H1 (cell line): ENCODE data around the gene BCKDHA. TPM values are rescaled to one million over a fixed set of nuclear protein-coding genes. Genes with fewer than 3 reads are reported as not detected.

Experiments
- CTCF ChIA-PET: fragments of 300-600 bp; sonication (Branson Sonifier 250); formaldehyde crosslinking; loops from one replicate; lab custom pipeline; 2021; ENCODE audit not compliant: partially characterized antibody; lab: Charles Lee
- POLR2A ChIA-PET: fragments of 300-600 bp; sonication (Branson Sonifier 250); formaldehyde crosslinking; loops from one replicate; lab custom pipeline; 2021; ENCODE audit warnings: inconsistent platforms; ENCODE audit not compliant: partially characterized antibody; lab: Charles Lee
- DNase-seq, 2 experiments: peaks; one replicate each; pipeline versions ENCODE4 v3.0.0 to v3.0.0-alpha.2; 2010 to 2022; ENCODE audit warnings: low spot score in 2 of 2, low read depth in 1 of 2, mixed read lengths in 1 of 2
- FAIRE-seq: peaks from 2 replicates; lab custom pipeline; 2011; peaks lifted over from hg19 to GRCh38; lab: Jason Lieb, UNC
- H2AFZ ChIP-seq: 2 replicates; pipeline ENCODE4 v1.8.1; 2012; ENCODE audit warnings: low read length, inconsistent platforms
- H2AK5ac ChIP-seq: 2 replicates; pipeline ENCODE4 v1.6.1; 2013; ENCODE audit warnings: low read depth, low read length
- H2BK120ac ChIP-seq: replicated peaks from 2 replicates; pipeline ENCODE3; 2013; ENCODE audit warnings: low read depth, low read length, inconsistent platforms
- H2BK12ac ChIP-seq: 2 replicates; pipeline ENCODE4 v1.6.1; 2013; ENCODE audit warnings: low read depth, low read length
- H2BK15ac ChIP-seq: 2 replicates; pipeline ENCODE4 v1.6.1; 2013; ENCODE audit warnings: low read length
- H2BK20ac ChIP-seq: 2 replicates; pipeline ENCODE4 v1.6.1; 2013; ENCODE audit warnings: low read length
- H2BK5ac ChIP-seq: 2 replicates; pipeline ENCODE4 v1.6.1; 2013; ENCODE audit warnings: low read depth, low read length
- H3K14ac ChIP-seq: 2 replicates; pipeline ENCODE4 v1.6.1; 2013; ENCODE audit warnings: inconsistent platforms; ENCODE audit not compliant: insufficient read length
- H3K18ac ChIP-seq: 2 replicates; pipeline ENCODE4 v1.6.1; 2013; ENCODE audit warnings: low read length; ENCODE audit errors: extremely low read depth
- H3K23ac ChIP-seq: 2 replicates; pipeline ENCODE4 v1.6.1; 2013; ENCODE audit warnings: inconsistent platforms; ENCODE audit not compliant: insufficient read length
- H3K23me2 ChIP-seq: 2 replicates; pipeline ENCODE4 v1.6.1; 2013; ENCODE audit warnings: low read depth, low read length
- H3K27ac ChIP-seq: 2 replicates; pipeline ENCODE4 v1.6.1; 2011; ENCODE audit warnings: low read depth, low read length, inconsistent platforms
- H3K27me3 ChIP-seq, 4 experiments: replicated peaks in 1 of 4; 1 replicate in 1 of 4; 2 replicates in 3 of 4; pipeline versions ENCODE4 v1.6.1 to v1.8.1; 2011 to 2013; ENCODE audit warnings: low read length in 3 of 4, mild to moderate bottlenecking in 3 of 4, inconsistent platforms in 2 of 4, mixed read lengths in 2 of 4, moderate library complexity in 1 of 4; ENCODE audit not compliant: control insufficient read depth in 3 of 4, insufficient read depth in 3 of 4; ENCODE audit errors: extremely low read depth in 1 of 4
- H3K36me3 ChIP-seq, 4 experiments: 2 replicates each; pipeline versions ENCODE4 v1.6.1 to v1.8.1; 2011 to 2013; ENCODE audit warnings: mild to moderate bottlenecking in 4 of 4, low read length in 3 of 4, moderate library complexity in 2 of 4, control low read depth in 1 of 4, inconsistent platforms in 1 of 4; ENCODE audit not compliant: insufficient read depth in 4 of 4, control insufficient read depth in 2 of 4
- H3K4ac ChIP-seq: replicated peaks from 2 replicates; pipeline ENCODE3; 2013; ENCODE audit warnings: low read length, low read depth, mixed read lengths, inconsistent platforms; ENCODE audit not compliant: insufficient read length
- H3K4me1 ChIP-seq, 4 experiments: replicated peaks in 1 of 4; 1 replicate in 1 of 4; 2 replicates in 3 of 4; pipeline versions ENCODE4 v1.6.1 to v1.8.1; 2011 to 2013; ENCODE audit warnings: low read length in 3 of 4, inconsistent platforms in 2 of 4, mixed read lengths in 1 of 4; ENCODE audit not compliant: insufficient read depth in 4 of 4, control insufficient read depth in 3 of 4
- H3K4me2 ChIP-seq, 2 experiments: 2 replicates each; pipeline versions ENCODE4 v1.6.1 to v1.8.1; 2011 to 2013; ENCODE audit warnings: low read depth in 2 of 2, low read length in 2 of 2, control low read depth in 1 of 2, inconsistent platforms in 1 of 2, mild to moderate bottlenecking in 1 of 2; ENCODE audit not compliant: insufficient read depth in 1 of 2
- H3K4me3 ChIP-seq, 4 experiments: fragments of 200-600, 300-600 bp in 1 of 4; sonication (generic), shearing (Covaris generic), sonication (Bioruptor Twin) in 1 of 4; 2 replicates each; pipeline versions ENCODE4 v1.5.1 to v1.8.1; 2011 to 2016; ENCODE audit warnings: low read length in 4 of 4, low read depth in 3 of 4, control low read depth in 2 of 4, inconsistent platforms in 2 of 4, mild to moderate bottlenecking in 2 of 4, mixed read lengths in 1 of 4, moderate library complexity in 1 of 4; ENCODE audit not compliant: insufficient read depth in 2 of 4; ENCODE audit errors: extremely low read depth in 1 of 4
- H3K56ac ChIP-seq: replicated peaks from 2 replicates; pipeline ENCODE3; 2013; ENCODE audit warnings: low read depth, mild to moderate bottlenecking, mixed read lengths, low read length, inconsistent platforms; ENCODE audit not compliant: insufficient read length
- H3K79me1 ChIP-seq: 2 replicates; pipeline ENCODE4 v1.6.1; 2013; ENCODE audit warnings: low read depth, low read length, control low read depth
- H3K79me2 ChIP-seq, 2 experiments: 2 replicates each; pipeline versions ENCODE4 v1.6.1 to v1.8.1; 2012 to 2013; ENCODE audit warnings: low read length in 2 of 2, mild to moderate bottlenecking in 2 of 2, inconsistent platforms in 1 of 2; ENCODE audit not compliant: insufficient read depth in 2 of 2, control insufficient read depth in 1 of 2
- H3K9ac ChIP-seq, 4 experiments: replicated peaks in 1 of 4; 1 replicate in 1 of 4; 2 replicates in 3 of 4; pipeline versions ENCODE4 v1.6.1 to v1.8.1; 2011 to 2013; ENCODE audit warnings: low read depth in 3 of 4, low read length in 3 of 4, control low read depth in 2 of 4, mild to moderate bottlenecking in 2 of 4, moderate library complexity in 2 of 4, inconsistent platforms in 1 of 4; ENCODE audit errors: extremely low read depth in 1 of 4
- H3K9me3 ChIP-seq, 2 experiments: 2 replicates each; pipeline versions ENCODE4 v1.6.1 to v1.8.1; 2012 to 2013; ENCODE audit warnings: mild to moderate bottlenecking in 2 of 2, moderate library complexity in 2 of 2, control low read depth in 1 of 2, inconsistent platforms in 1 of 2, low read depth in 1 of 2, low read length in 1 of 2, mixed read lengths in 1 of 2; ENCODE audit not compliant: insufficient read depth in 2 of 2
- H4K20me1 ChIP-seq, 2 experiments: replicated peaks in 1 of 2; 2 replicates each; pipeline versions ENCODE3 to v1.8.1; 2011 to 2013; ENCODE audit warnings: inconsistent platforms in 2 of 2, low read length in 2 of 2, mild to moderate bottlenecking in 1 of 2; ENCODE audit not compliant: insufficient read depth in 2 of 2, control insufficient read depth in 1 of 2
- H4K5ac ChIP-seq: 2 replicates; pipeline ENCODE4 v1.6.1; 2013; ENCODE audit warnings: low read length, low read depth, mixed read lengths, inconsistent platforms; ENCODE audit not compliant: insufficient read length
- H4K8ac ChIP-seq: 2 replicates; pipeline ENCODE4 v1.8.0; 2013; ENCODE audit warnings: mild to moderate bottlenecking, moderate library complexity, low read length, inconsistent platforms; ENCODE audit not compliant: insufficient read depth; ENCODE audit errors: extremely low read depth
- H4K91ac ChIP-seq: replicated peaks from 2 replicates; pipeline ENCODE3; 2013; ENCODE audit warnings: low read length, mixed read lengths, inconsistent platforms; ENCODE audit not compliant: insufficient read length
- CBX5 ChIP-seq: fragments of 300-800, 300-1000 bp; sonication (generic); IDR thresholded peaks from 2 replicates; pipeline ENCODE4 v1.7.1; 2016; ENCODE audit warnings: antibody characterized with exemption, low read length, low read depth
- CBX8 ChIP-seq: fragments of 300-800, 300-1000 bp; sonication (generic); IDR thresholded peaks from 2 replicates; pipeline ENCODE4 v1.7.1; 2016; ENCODE audit warnings: low read depth, low read length, borderline replicate concordance
- EP300 ChIP-seq, 2 experiments: IDR thresholded peaks; 1 replicate in 1 of 2; 2 replicates in 1 of 2; pipeline ENCODE4 v1.6.1; 2011 to 2012; ENCODE audit warnings: low read depth in 2 of 2, low read length in 2 of 2, mild to moderate bottlenecking in 2 of 2, borderline replicate concordance in 1 of 2, inconsistent platforms in 1 of 2, moderate library complexity in 1 of 2
- HDAC6 ChIP-seq: IDR thresholded peaks from one replicate; pipeline ENCODE4 v1.7.1; 2012; ENCODE audit warnings: low read depth, mild to moderate bottlenecking, inconsistent platforms, low read length, moderate library complexity
- RNF2 ChIP-seq: fragments of 200-900, 300-1000 bp; sonication (generic); IDR thresholded peaks from 2 replicates; pipeline ENCODE4 v1.7.1; 2016; ENCODE audit warnings: borderline replicate concordance, low read depth, mild to moderate bottlenecking, antibody characterized with exemption, low read length; ENCODE audit not compliant: poor library complexity, severe bottlenecking; ENCODE audit errors: missing control alignments
- ZNF274 ChIP-seq: IDR thresholded peaks from 2 replicates; pipeline ENCODE4 v1.7.0; 2012; ENCODE audit warnings: low read length, borderline replicate concordance; ENCODE audit errors: extremely low read depth
- WGBS, 2 experiments: shearing (Covaris generic) in 1 of 2; methylation state at CpG; one replicate each; pipeline versions ENCODE4 v1.1.6 to v1.1.7; 2013 to 2015; ENCODE audit warnings: low lambda C conversion rate in 2 of 2, mixed read lengths in 2 of 2, inconsistent platforms in 1 of 2, low coverage in 1 of 2, missing lambda C conversion rate in 1 of 2; ENCODE audit not compliant: insufficient replicate concordance in 2 of 2, insufficient coverage in 1 of 2, insufficient read length in 1 of 2; ENCODE audit errors: extremely low coverage in 1 of 2, missing lambda C conversion rate in 1 of 2; 5-methylcytosine and 5-hydroxymethylcytosine counted together
- polyA plus RNA-seq, 7 experiments: library from polyadenylated mRNA; depleted of rRNA in 3 of 7; stranded (reverse) in 5 of 7; unstranded in 2 of 7; fragments of >200 nt in 5 of 7; fragments of 200-250 nt in 2 of 7; gene quantifications; 1 replicate in 5 of 7; 2 replicates in 1 of 7; 4 replicates in 1 of 7; pipeline versions ENCODE4 v1.2.1 to v1.2.3, GENCODE V29; 2011 to 2013; ENCODE audit warnings: missing spikeins in 2 of 7, mixed read lengths in 2 of 7
- total RNA-seq: library from RNA; stranded (reverse); fragmentation: NEBNext Ultra II Directional; extraction: Animal tissue kit (Norgen Biotek cat#: 25700); gene quantifications from 2 replicates; pipeline ENCODE4 v1.2.1, GENCODE V29; 2021
- TF ChIP-seq, protein P1 (sequence below), 3 experiments: IDR thresholded peaks; 1 replicate in 2 of 3; 2 replicates in 1 of 3; pipeline versions ENCODE4 v1.5.1 to v1.6.1; 2011; ENCODE audit warnings: low read length in 3 of 3, mild to moderate bottlenecking in 3 of 3, inconsistent platforms in 2 of 3, low read depth in 1 of 3, moderate library complexity in 1 of 3; ENCODE audit not compliant: insufficient read depth in 1 of 3; ENCODE audit errors: control extremely low read depth in 1 of 3

The BCKDHA gene
- total and polyA plus RNA-seq, 2 of the 8 experiments (the other 6 are each of a cell fraction or from before 2014, with no cell fraction given): 14.2 to 69.6 TPM

- peak overlapping the region; percentile 91 for H4K5ac ChIP-seq
- H2AFZ ChIP-seq: peak overlapping the region; percentile 88
- H3K9ac ChIP-seq: peak overlapping the region; percentile 73 to 97 (median 96)
- WGBS, 2 experiments: 80% methylated on average over 14 of the region's 14 CpGs; no CpG with 5 or more reads in 1 of the 2 experiments
- H3K23ac ChIP-seq: no peak overlapping the region
- H3K9me3 ChIP-seq: no peaks in the 10 kb centered on the region
- ChIA-PET POLR2A (interaction anchor here (0.7 to 3.1 kb wide), 15 partner anchors 9 to 504 kb away, joined by 3 to 29 read pairs (median 4); partner anchors contain the start of genes B3GNT8, DMAC2 and TGFB1), CTCF (interaction anchor here (0.5 to 4.6 kb wide), 12 partner anchors 8 to 238 kb away, joined by 3 to 37 read pairs (median 4); partner anchors contain the start of gene TGFB1)
- peak overlapping the region; percentile 98; the same call in 1 of the 2 replicates for H4K8ac ChIP-seq
- peak overlapping the region; percentile 82 to 83 for H3K4me2 ChIP-seq
- H3K27ac ChIP-seq: peak overlapping the region; percentile 98
- peak overlapping the region; percentile 87 for H3K4ac ChIP-seq
- peaks cover 6% of the 10 kb centered on the region for H3K79me1 ChIP-seq
- peak overlapping the region; percentile 61; the same call in 1 of the 2 replicates for H2BK20ac ChIP-seq
- peaks cover 6% of the 10 kb centered on the region for H3K23me2 ChIP-seq
- DNase-seq (no peak), FAIRE-seq (no peak)
- no peak overlapping the region for H3K14ac ChIP-seq
- no peaks in the 10 kb centered on the region for H3K36me3 ChIP-seq
- peak overlapping the region; percentile 66 for H3K56ac ChIP-seq
- no peaks in the 10 kb centered on the region for H3K27me3 ChIP-seq
- peak overlapping the region; percentile 93; the same call in 1 of the 2 replicates for H3K18ac ChIP-seq
- H2AK5ac ChIP-seq: peak overlapping the region; percentile 95
- peak overlapping the region; percentile 11 for H2BK120ac ChIP-seq
- H4K20me1 ChIP-seq: no peaks in the 10 kb centered on the region
- TF ChIP-seq CBX5: no peak
- no peak for TF ChIP-seq HDAC6
- no peak for TF ChIP-seq CBX8
- TF ChIP-seq, protein P1, sequence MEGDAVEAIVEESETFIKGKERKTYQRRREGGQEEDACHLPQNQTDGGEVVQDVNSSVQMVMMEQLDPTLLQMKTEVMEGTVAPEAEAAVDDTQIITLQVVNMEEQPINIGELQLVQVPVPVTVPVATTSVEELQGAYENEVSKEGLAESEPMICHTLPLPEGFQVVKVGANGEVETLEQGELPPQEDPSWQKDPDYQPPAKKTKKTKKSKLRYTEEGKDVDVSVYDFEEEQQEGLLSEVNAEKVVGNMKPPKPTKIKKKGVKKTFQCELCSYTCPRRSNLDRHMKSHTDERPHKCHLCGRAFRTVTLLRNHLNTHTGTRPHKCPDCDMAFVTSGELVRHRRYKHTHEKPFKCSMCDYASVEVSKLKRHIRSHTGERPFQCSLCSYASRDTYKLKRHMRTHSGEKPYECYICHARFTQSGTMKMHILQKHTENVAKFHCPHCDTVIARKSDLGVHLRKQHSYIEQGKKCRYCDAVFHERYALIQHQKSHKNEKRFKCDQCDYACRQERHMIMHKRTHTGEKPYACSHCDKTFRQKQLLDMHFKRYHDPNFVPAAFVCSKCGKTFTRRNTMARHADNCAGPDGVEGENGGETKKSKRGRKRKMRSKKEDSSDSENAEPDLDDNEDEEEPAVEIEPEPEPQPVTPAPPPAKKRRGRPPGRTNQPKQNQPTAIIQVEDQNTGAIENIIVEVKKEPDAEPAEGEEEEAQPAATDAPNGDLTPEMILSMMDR (IDR thresholded peaks at IDR 0.05; ENCODE audit: control extremely low read depth in 1 of 3, insufficient read depth in 1 of 3, low read depth in 1 of 3, low read length in 3 of 3): no peak
- no peak for TF ChIP-seq EP300 (IDR thresholded peaks at IDR 0.05; ENCODE audit: borderline replicate concordance in 1 of 2, low read depth in 2 of 2, low read length in 2 of 2)
- TF ChIP-seq ZNF274: no peak
- TF ChIP-seq RNF2: no peak
- peak overlapping the region; percentile 97; the same call in 1 of the 2 replicates for H2BK12ac ChIP-seq
- no peaks in the 10 kb centered on the region for H3K79me2 ChIP-seq
- peak overlapping the region; percentile 1 for H4K91ac ChIP-seq
- H2BK15ac ChIP-seq: 0 out of 2 replicates have a peak overlapping the region, but pooled peaks have one; percentile 46
- H3K4me3 ChIP-seq: peak overlapping the region; percentile 84 to 95 (median 90); a peak in 7 of 8 replicates
- peaks cover 0 to 6% (median 2%) of the 10 kb centered on the region in 4 experiments; a peak in 2 of 7 replicates for H3K4me1 ChIP-seq
- peak overlapping the region; percentile 93 for H2BK5ac ChIP-seq
Measured at GRCh38 chr19:41364524-41365391, 32.9 kb upstream of the BCKDHA start.
